ENCODE measurements around the gene TBC1D22A. TPM values are rescaled to one million over a fixed set of nuclear protein-coding genes. Genes with fewer than 3 reads are reported as not detected.

Gene TBC1D22A
- total and polyA plus RNA-seq, 2 donors (not counting 3 experiments of a cell fraction or from before 2014, with no cell fraction given) = 26.1 to 32.4 TPM

- FAIRE-seq = no peak
- peaks cover 0 to 2% of the 10 kb centered on the region in 2 experiments for H3K36me3 ChIP-seq (ENCODE audit: control insufficient read depth in 2 of 2, extremely low read depth in 1 of 2, insufficient read depth in 2 of 2, low read length in 2 of 2)
- POLR2A ChIA-PET = no interaction called here
These were observed 5.0 kb downstream of the TBC1D22A start for GRCh38 chr22:46767249-46767985.

More at GRCh38 chr22:46767249-46767985, 5.0 kb downstream of the TBC1D22A start:
- H3K9me1 ChIP-seq (replicated peaks; ENCODE audit: control insufficient read depth, extremely low read depth, insufficient read depth, low read length) = no peaks in the 10 kb centered on the region
- TF ChIP-seq POLR2AphosphoS5 (IDR thresholded peaks at IDR 0.05; ENCODE audit: insufficient read depth, low read depth, low read length) = no peak
- no peak for TF ChIP-seq GATA2 (IDR thresholded peaks at IDR 0.05; ENCODE audit: insufficient read depth, insufficient read length, low read depth, low read length)
- no peak for TF ChIP-seq POLR2A (IDR thresholded peaks at IDR 0.05; ENCODE audit: low read depth, low read length)
- no peak for TF ChIP-seq MYC (IDR thresholded peaks at IDR 0.05; ENCODE audit: low read depth, low read length)
- TF ChIP-seq CTCF (IDR thresholded peaks at IDR 0.05; ENCODE audit: extremely low read depth in 1 of 2, insufficient read depth in 1 of 2, low read depth in 1 of 2, low read length in 2 of 2) = no peak
- no peak for TF ChIP-seq JUN (IDR thresholded peaks at IDR 0.05; ENCODE audit: borderline replicate concordance, insufficient read depth, insufficient read length, low read depth)
- no peak for TF ChIP-seq MAX (IDR thresholded peaks at IDR 0.05; ENCODE audit: insufficient read depth, insufficient read length)
- no peak for TF ChIP-seq FOS (IDR thresholded peaks at IDR 0.05; ENCODE audit: borderline replicate concordance, insufficient read depth, low read length)
- TF ChIP-seq EZH2 (IDR thresholded peaks at IDR 0.05; ENCODE audit: borderline replicate concordance, low read depth, low read length, severe bottlenecking) = no peak
- dilution Hi-C loops (cut with MboI; ENCODE audit: extremely low pct_ligation_motif_present, low sequenced_read_pairs) = no loop called here
- H3K27me3 ChIP-seq (ENCODE audit: control insufficient read depth in 2 of 2, insufficient read depth in 2 of 2, low read length in 2 of 2) = no peaks in the 10 kb centered on the region
- CTCF ChIA-PET = no interaction called here
- no peak overlapping the region for H3K4me2 ChIP-seq (ENCODE audit: insufficient read depth, low read length)
- H3K9ac ChIP-seq (replicated peaks; ENCODE audit: extremely low read depth, insufficient read depth, low read length) = no peak overlapping the region
- no TSS peak for BruUV-seq (replicated peaks)
- H3K79me2 ChIP-seq (ENCODE audit: control insufficient read depth, insufficient read depth, low read length) = peaks cover 58% of the 10 kb centered on the region
- H4K20me1 ChIP-seq (replicated peaks; ENCODE audit: control insufficient read depth, extremely low read depth, insufficient read depth, low read length) = no peaks in the 10 kb centered on the region
- no peak for DNase-seq (ENCODE audit: low read depth, low spot score)
- H3K27ac ChIP-seq (ENCODE audit: insufficient read depth, low read depth, low read length) = no peak overlapping the region
- H3K4me1 ChIP-seq (ENCODE audit: control insufficient read depth, extremely low read depth, insufficient read depth, low read length) = peaks cover 24% of the 10 kb centered on the region
- no peak overlapping the region for H3K4me3 ChIP-seq (replicated peaks in 1 of 3; ENCODE audit: insufficient read depth in 1 of 3, low read depth in 1 of 3, low read length in 3 of 3)
- no peak overlapping the region for H2AFZ ChIP-seq (ENCODE audit: low read depth, low read length)
- H3K9me3 ChIP-seq (replicated peaks; ENCODE audit: control insufficient read depth, insufficient read depth, low read length) = no peaks in the 10 kb centered on the region
- intact Hi-C loops (cut with micrococcal nuclease) = no loop called here
